ENCODE data around the gene FAM210B. TPM values are rescaled to one million over a fixed set of nuclear protein-coding genes. Genes with fewer than 3 reads are reported as not detected.

FAM210B gene
- total and polyA plus RNA-seq, 9 of the 15 experiments (the other 6 are each of a cell fraction or from before 2014, with no cell fraction given), result 12.1 to 87.3 (median 47.6) TPM

DNA sequence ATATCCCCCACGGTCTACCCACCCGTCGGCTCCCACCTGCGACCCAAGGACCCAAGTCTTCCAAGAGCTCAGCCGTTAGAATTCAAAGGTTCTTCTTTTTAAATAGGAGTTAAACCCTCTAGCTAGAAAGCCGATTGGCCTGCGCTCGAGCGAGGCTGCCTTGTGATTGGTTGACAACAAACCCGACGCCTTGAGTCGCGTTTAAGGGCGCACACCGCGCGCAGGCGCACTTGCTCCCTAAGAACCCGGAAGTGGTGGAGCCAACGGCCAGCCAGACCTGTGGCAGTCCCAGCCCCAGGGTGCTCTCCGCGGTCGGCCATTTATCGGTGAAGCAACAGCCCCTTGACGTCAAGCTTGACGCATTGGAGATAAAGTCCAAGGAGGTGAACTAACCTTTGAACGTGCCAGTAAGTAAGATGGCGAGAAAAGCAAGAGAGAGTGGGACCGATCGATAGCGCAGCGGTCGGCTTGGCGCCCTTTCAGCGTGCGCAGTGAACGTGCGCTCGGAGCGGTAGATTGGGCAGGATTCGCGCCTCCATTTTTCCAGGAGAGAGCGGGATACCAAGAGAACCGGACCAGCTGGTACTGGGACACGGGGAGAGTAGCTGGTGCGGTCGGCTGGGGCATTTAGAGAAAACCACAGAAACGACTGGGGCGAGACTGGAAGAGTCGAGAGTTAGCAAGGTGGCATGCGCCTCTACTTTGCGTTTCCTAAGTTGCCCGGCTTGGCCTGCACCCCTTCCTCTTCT, 33.5 kb downstream of the FAM210B start, which contains the start of the genes AURKA and CSTF1 (continued):
- TF ChIP-seq, protein P1, sequence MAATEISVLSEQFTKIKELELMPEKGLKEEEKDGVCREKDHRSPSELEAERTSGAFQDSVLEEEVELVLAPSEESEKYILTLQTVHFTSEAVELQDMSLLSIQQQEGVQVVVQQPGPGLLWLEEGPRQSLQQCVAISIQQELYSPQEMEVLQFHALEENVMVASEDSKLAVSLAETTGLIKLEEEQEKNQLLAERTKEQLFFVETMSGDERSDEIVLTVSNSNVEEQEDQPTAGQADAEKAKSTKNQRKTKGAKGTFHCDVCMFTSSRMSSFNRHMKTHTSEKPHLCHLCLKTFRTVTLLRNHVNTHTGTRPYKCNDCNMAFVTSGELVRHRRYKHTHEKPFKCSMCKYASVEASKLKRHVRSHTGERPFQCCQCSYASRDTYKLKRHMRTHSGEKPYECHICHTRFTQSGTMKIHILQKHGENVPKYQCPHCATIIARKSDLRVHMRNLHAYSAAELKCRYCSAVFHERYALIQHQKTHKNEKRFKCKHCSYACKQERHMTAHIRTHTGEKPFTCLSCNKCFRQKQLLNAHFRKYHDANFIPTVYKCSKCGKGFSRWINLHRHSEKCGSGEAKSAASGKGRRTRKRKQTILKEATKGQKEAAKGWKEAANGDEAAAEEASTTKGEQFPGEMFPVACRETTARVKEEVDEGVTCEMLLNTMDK (IDR thresholded peaks at IDR 0.05; ENCODE audit: borderline replicate concordance, insufficient read depth, low read depth, low read length, poor library complexity, severe bottlenecking), result no peak
- peak; percentile 76; the same call in 1 of the 2 replicates for TF ChIP-seq ZNF589 (CRISPR knock-in tag; IDR thresholded peaks at IDR 0.05; ENCODE audit: low read depth)
- peak; percentile 84 for TF ChIP-seq MEIS2 (IDR thresholded peaks at IDR 0.05; ENCODE audit: partially characterized antibody)
- TF ChIP-seq KDM5B (IDR thresholded peaks at IDR 0.05; ENCODE audit: insufficient replicate concordance, low read depth, low read length), result peak; percentile 70
- TF ChIP-seq U2AF1 (optimal IDR thresholded peaks at IDR 0.05; ENCODE audit: low read depth, low read length), result no peak
- 0 out of 2 replicates have a peak, but pooled peaks have one; percentile 77 for TF ChIP-seq ZZZ3 (IDR thresholded peaks at IDR 0.05)
- TF ChIP-seq NR2C1 (IDR thresholded peaks at IDR 0.05), result peak; percentile 89
- TF ChIP-seq NR2C1 (tag; IDR thresholded peaks at IDR 0.05), result peak; percentile 96
- 0 out of 2 replicates have a peak, but pooled peaks have one; percentile 57 for TF ChIP-seq E2F3 (CRISPR knock-in tag; IDR thresholded peaks at IDR 0.05)
- TF ChIP-seq ZNF263 (CRISPR knock-in tag; IDR thresholded peaks at IDR 0.05; ENCODE audit: borderline replicate concordance), result peak; percentile 53; the same call in 1 of the 2 replicates
- TF ChIP-seq TAF9B (IDR thresholded peaks at IDR 0.05; ENCODE audit: partially characterized antibody), result peak; percentile 78
- TF ChIP-seq ZNF274 (IDR thresholded peaks at IDR 0.05; ENCODE audit: borderline replicate concordance, low read depth, low read length), result no peak
- no peak for TF ChIP-seq PCBP1 (IDR thresholded peaks at IDR 0.05; ENCODE audit: low read depth, low read length, poor library complexity, severe bottlenecking)
- no peak for TF ChIP-seq RFX1 (IDR thresholded peaks at IDR 0.05)
- peak; percentile 64 for TF ChIP-seq FOSL1 (tag; conservative IDR thresholded peaks at IDR 0.05)
- peak; percentile 98 for TF ChIP-seq ELF2 (CRISPR knock-in tag; IDR thresholded peaks at IDR 0.05)
- TF ChIP-seq ATF6 (CRISPR knock-in tag; IDR thresholded peaks at IDR 0.05), result no peak
- TF ChIP-seq ATF7 (IDR thresholded peaks at IDR 0.05), result peak; percentile 95
- TF ChIP-seq, protein P2, sequence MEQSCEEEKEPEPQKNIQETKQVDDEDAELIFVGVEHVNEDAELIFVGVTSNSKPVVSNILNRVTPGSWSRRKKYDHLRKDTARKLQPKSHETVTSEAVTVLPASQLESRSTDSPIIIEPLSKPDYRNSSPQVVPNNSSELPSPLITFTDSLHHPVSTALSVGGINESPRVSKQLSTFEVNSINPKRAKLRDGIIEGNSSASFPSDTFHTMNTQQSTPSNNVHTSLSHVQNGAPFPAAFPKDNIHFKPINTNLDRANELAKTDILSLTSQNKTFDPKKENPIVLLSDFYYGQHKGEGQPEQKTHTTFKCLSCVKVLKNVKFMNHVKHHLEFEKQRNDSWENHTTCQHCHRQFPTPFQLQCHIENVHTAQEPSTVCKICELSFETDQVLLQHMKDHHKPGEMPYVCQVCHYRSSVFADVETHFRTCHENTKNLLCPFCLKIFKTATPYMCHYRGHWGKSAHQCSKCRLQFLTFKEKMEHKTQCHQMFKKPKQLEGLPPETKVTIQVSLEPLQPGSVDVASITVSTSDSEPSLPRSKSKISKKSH (CRISPR knock-in tag; IDR thresholded peaks at IDR 0.05), result no peak
- TF ChIP-seq NR2C2 (CRISPR knock-in tag; IDR thresholded peaks at IDR 0.05), result peak; percentile 94
- peak; percentile 96 for TF ChIP-seq NR2C2 (tag; IDR thresholded peaks at IDR 0.05)
- no peak for TF ChIP-seq SRSF3 (IDR thresholded peaks at IDR 0.05; ENCODE audit: insufficient read depth, low read length)
- no peak for TF ChIP-seq ZNF551 (CRISPR knock-in tag; IDR thresholded peaks at IDR 0.05)
- peak; percentile 40; the same call in 1 of the 2 replicates for TF ChIP-seq STAT5A (IDR thresholded peaks at IDR 0.05; ENCODE audit: borderline replicate concordance, low read length)
